T-helper 1 cell treated with Interleukin-12 subunit alpha and Interleukin-12 subunit beta and Interleukin-4 antibody, amounts not matched to agents 30 μg/mL and 1 μg/mL, for 36 hours (primary cell): ENCODE measurements around the gene FMOD.
A peak's percentile ranks its signal among the peaks of the same experiment; 100 is the strongest.

Experiments used
- H3K27ac Mint-ChIP-seq: one replicate; pipeline ENCODE4 v1.8.0; 2021; ENCODE audit warnings: mild to moderate bottlenecking, mixed read lengths
- H3K27me3 Mint-ChIP-seq: one replicate; pipeline ENCODE4 v1.8.0; 2021; ENCODE audit warnings: low read depth, mixed read lengths
- H3K36me3 Mint-ChIP-seq: one replicate; pipeline ENCODE4 v1.8.0; 2021; ENCODE audit warnings: low read depth, mixed read lengths
- H3K4me1 Mint-ChIP-seq: one replicate; pipeline ENCODE4 v1.8.0; 2021; ENCODE audit warnings: low read depth, mixed read lengths
- H3K4me3 Mint-ChIP-seq: one replicate; pipeline ENCODE4 v1.8.0; 2021; ENCODE audit warnings: mild to moderate bottlenecking, moderate library complexity, mixed read lengths
- H3K9me3 Mint-ChIP-seq: one replicate; pipeline ENCODE4 v1.8.0; 2021; ENCODE audit warnings: mixed read lengths

The FMOD gene

GRCh38 chr1:203346769-203347102, 4.2 kb downstream of the FMOD start:
- H3K4me3 Mint-ChIP-seq: no peak overlapping the region
- H3K27ac Mint-ChIP-seq: no peak overlapping the region
- no peaks in the 10 kb centered on the region for H3K9me3 Mint-ChIP-seq
- no peaks in the 10 kb centered on the region for H3K36me3 Mint-ChIP-seq
- H3K4me1 Mint-ChIP-seq: peaks cover 3% of the 10 kb centered on the region
- peaks cover 43% of the 10 kb centered on the region for H3K27me3 Mint-ChIP-seq

DNA sequence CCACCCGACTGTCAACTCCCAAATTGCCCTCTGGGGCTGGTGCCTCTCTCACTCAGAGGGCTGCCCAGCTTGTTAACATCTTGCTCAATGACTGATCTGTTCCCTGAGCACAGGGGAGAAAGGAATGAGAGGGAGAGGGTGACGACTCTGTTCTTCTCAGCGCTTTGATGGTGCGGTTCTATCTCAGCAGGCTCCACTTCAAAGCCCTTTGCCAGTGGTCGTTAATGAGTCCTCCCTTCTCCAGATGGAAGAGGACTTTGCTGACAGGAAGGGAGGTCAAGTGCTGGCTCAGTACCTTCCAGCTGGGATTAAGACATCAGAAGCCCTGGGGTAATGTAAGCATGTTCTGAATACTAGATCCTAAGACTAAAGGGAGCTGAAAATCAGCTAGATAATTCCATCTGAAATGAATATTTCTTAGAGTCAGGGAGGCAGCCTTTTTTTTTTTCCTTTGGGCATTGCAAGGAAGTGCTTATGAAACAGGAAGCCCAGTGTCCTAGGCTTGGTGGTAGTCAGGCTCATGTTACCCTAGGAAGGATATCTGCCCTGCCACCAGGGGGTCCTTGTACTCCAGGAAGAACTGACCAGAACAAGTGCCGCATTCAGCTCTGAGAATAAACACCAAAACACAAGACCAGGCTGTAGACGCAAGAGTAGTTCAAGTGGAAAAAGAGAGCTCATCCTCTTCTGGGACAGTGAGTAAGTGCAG, 4.7 kb downstream of the FMOD start:
- no peak overlapping the region for H3K27ac Mint-ChIP-seq
- no peaks in the 10 kb centered on the region for H3K36me3 Mint-ChIP-seq
- no peaks in the 10 kb centered on the region for H3K9me3 Mint-ChIP-seq
- no peak overlapping the region for H3K4me3 Mint-ChIP-seq
- peaks cover 3% of the 10 kb centered on the region for H3K4me1 Mint-ChIP-seq
- H3K27me3 Mint-ChIP-seq: peaks cover 46% of the 10 kb centered on the region

DNA sequence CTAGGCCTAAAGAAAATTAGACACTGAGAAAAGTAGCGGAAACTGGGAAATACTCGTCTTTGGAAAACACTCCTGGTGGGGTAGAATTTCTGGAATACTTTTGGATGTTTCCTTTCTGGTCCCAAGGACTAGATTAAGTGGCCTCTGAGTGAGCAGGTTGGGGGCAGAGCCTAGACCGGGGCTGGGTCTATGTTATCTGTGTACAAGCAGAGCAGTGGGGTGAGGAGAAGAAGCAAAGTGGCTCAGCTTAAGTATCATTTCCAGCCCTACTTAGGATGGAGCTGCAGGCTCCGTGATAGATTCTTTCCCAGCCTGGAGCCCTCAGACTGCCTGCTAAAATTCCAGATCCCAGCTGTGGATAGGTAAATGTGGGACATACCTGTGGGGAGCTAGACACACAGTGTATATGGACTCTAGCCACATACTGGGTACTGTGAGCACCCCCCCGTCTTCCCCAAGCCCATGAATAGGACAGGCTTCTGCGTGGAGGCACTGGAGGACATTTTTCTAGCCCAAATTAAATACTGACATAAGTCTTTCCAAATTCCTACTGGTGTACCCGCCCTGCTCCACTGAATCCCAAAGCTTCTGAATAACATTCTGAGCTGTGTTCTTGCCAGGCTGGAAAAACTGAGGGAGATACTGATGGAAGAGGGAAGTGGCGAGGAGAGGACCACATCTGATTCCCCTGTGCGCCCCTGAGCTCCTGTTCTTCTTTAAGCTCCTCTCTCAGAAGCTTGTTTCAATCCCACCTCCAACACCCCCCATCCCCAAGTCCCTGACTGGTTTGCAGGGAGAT, 6.8 kb downstream of the FMOD start:
- peaks cover 54% of the 10 kb centered on the region for H3K27me3 Mint-ChIP-seq
- peaks cover 9% of the 10 kb centered on the region for H3K4me1 Mint-ChIP-seq
- no peaks in the 10 kb centered on the region for H3K36me3 Mint-ChIP-seq
- no peaks in the 10 kb centered on the region for H3K9me3 Mint-ChIP-seq
- H3K27ac Mint-ChIP-seq: no peak overlapping the region
- no peak overlapping the region for H3K4me3 Mint-ChIP-seq

GRCh38 chr1:203342192-203342940, 8.6 kb downstream of the FMOD start:
- peaks cover 13% of the 10 kb centered on the region for H3K4me1 Mint-ChIP-seq
- H3K4me3 Mint-ChIP-seq: peak overlapping the region; percentile 22
- H3K27ac Mint-ChIP-seq: no peak overlapping the region
- H3K9me3 Mint-ChIP-seq: no peaks in the 10 kb centered on the region
- peaks cover 54% of the 10 kb centered on the region for H3K27me3 Mint-ChIP-seq
- H3K36me3 Mint-ChIP-seq: no peaks in the 10 kb centered on the region

- no peak overlapping the region for H3K27ac Mint-ChIP-seq
- no peaks in the 10 kb centered on the region for H3K36me3 Mint-ChIP-seq
- peaks cover 24% of the 10 kb centered on the region for H3K4me1 Mint-ChIP-seq
- H3K9me3 Mint-ChIP-seq: no peaks in the 10 kb centered on the region
- peaks cover 49% of the 10 kb centered on the region for H3K27me3 Mint-ChIP-seq
- no peak overlapping the region for H3K4me3 Mint-ChIP-seq
These were observed 10.7 kb downstream of the FMOD start for GRCh38 chr1:203340112-203340790.

GRCh38 chr1:203338335-203339036, 12.4 kb downstream of the FMOD start:
- Mint-ChIP-seq H3K36me3 (no peaks in the 10 kb centered on the region), H3K4me1 (peaks cover 24% of the 10 kb centered on the region), H3K4me3 (no peak overlapping the region), H3K9me3 (no peaks in the 10 kb centered on the region), H3K27me3 (peaks cover 38% of the 10 kb centered on the region), H3K27ac (peak overlapping the region; percentile 52)

DNA sequence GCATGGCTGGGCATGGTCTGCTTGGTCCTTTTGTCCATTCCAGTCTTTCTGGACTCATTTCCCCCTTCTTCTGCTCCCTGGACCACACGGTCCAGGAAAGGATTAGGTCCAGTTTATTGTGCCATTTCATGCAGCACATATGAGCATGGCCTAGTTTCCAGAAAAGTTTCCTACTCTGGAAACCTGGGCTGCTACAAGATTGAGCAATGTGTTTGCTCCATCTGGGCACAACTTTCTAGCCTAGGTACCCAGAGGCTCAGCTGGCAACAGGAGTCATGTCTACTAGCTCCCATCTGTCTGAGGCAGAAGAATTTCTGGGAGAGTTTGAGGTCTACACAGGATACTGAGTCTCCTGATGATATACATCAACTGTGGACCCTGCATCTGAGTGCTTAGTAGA, 14.8 kb downstream of the FMOD start:
- Mint-ChIP-seq H3K4me1 (peaks cover 23% of the 10 kb centered on the region), H3K4me3 (no peak overlapping the region), H3K9me3 (no peaks in the 10 kb centered on the region), H3K27me3 (peaks cover 14% of the 10 kb centered on the region), H3K27ac (no peak overlapping the region), H3K36me3 (no peaks in the 10 kb centered on the region)

DNA sequence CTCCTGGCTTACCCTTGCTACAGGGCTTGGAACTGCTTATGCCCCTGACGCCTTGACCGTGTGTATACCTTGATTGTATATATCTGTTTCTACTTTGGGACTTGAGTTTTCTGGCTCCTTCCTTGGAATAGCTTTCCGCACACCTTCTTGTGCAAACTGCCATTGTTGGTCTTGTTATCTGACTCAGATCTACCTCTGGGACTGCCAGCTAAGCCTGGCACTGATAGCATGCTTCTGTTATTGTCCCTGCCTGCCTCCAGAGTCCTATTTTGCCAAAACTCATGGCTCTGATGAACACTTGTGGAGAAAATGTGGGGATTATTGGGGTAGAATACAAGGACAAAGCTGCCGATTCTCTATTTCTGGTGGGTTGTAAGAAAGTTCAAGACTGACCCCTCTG, 15.4 kb downstream of the FMOD start:
- Mint-ChIP-seq H3K4me3 (no peak overlapping the region), H3K4me1 (peaks cover 23% of the 10 kb centered on the region), H3K27me3 (peaks cover 8% of the 10 kb centered on the region), H3K27ac (peak overlapping the region; percentile 26), H3K9me3 (no peaks in the 10 kb centered on the region), H3K36me3 (no peaks in the 10 kb centered on the region)

GRCh38 chr1:203331224-203331623, 19.7 kb downstream of the FMOD start:
- no peaks in the 10 kb centered on the region for H3K36me3 Mint-ChIP-seq
- no peak overlapping the region for H3K27ac Mint-ChIP-seq
- H3K4me1 Mint-ChIP-seq: peaks cover 29% of the 10 kb centered on the region
- H3K4me3 Mint-ChIP-seq: no peak overlapping the region
- H3K9me3 Mint-ChIP-seq: no peaks in the 10 kb centered on the region
- no peaks in the 10 kb centered on the region for H3K27me3 Mint-ChIP-seq

DNA sequence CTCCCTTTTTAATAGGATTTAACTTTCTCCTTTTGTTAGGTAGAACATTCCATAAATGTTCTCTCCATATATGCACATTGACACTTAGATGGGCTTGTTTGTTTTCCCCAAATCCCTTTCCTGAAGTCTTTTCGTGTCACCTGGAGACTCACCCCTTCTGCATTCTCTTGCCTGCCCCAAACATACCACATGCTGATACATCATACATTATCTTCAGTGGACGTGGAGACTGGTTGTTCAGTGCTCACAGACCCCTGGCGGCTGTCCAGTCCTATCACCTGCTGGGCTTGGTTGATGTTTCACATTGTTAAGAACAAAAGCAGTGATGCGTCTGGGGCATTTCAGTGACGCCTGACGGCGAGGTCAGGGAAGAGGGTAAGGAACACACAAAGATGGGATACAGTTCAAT, 22.2 kb downstream of the FMOD start:
- no peak overlapping the region for H3K4me3 Mint-ChIP-seq
- H3K9me3 Mint-ChIP-seq: no peaks in the 10 kb centered on the region
- peaks cover 43% of the 10 kb centered on the region for H3K4me1 Mint-ChIP-seq
- no peaks in the 10 kb centered on the region for H3K27me3 Mint-ChIP-seq
- peak overlapping the region; percentile 99 for H3K27ac Mint-ChIP-seq
- H3K36me3 Mint-ChIP-seq: no peaks in the 10 kb centered on the region

DNA sequence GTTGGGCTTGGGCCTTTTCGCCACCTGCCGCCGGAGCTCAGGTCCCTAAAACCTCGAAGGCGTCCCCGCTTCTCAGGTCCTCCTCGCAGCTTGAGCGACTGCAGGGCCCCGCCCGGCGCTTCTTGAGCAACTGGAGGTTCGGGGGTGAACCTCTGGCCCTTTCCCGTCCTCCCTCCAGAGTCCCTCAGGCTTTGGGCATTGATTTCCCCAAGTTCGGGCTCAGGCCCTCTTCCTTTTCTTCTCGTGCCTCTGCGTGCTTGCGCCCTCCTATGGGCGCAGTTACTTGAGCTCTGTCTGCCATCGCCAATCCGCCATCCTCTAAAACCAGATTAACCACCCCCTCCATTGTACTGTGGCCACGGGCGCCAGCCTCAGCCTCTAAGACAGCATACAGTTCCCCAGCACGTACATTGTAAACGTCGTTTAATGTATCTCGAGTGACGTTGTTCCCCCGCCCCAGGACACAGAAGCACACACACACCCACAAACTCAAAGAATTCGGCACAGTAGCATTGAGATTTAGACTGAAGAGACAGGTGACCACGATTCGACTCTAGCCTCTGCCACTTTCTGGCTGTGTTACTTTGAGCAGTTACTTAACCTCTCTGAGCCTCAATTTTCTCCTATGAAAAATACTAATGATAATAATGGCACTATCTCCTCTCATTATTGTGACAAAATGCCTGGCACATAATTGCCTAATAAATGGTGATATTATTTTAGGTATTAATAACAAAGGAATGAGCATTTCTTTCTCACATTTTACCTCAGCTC, 23.1 kb downstream of the FMOD start:
- Mint-ChIP-seq H3K4me3 (peak overlapping the region; percentile 87), H3K4me1 (peaks cover 52% of the 10 kb centered on the region), H3K36me3 (no peaks in the 10 kb centered on the region), H3K27me3 (no peaks in the 10 kb centered on the region), H3K9me3 (no peaks in the 10 kb centered on the region), H3K27ac (peak overlapping the region; percentile 99)

- H3K36me3 Mint-ChIP-seq: no peaks in the 10 kb centered on the region
- no peaks in the 10 kb centered on the region for H3K27me3 Mint-ChIP-seq
- peak overlapping the region; percentile 99 for H3K27ac Mint-ChIP-seq
- peak overlapping the region; percentile 87 for H3K4me3 Mint-ChIP-seq
- H3K9me3 Mint-ChIP-seq: no peaks in the 10 kb centered on the region
- peaks cover 60% of the 10 kb centered on the region for H3K4me1 Mint-ChIP-seq
These were observed 23.9 kb downstream of the FMOD start for GRCh38 chr1:203326830-203327683.
